HG03095 (cell line): Measurements from ENCODE around the gene SLFN5.
"Not testable (repeated sequence)": the region's sequence is repeated elsewhere in the genome, so short reads cannot be mapped to it uniquely, and the experiment has no call there.

Source experiments
- ATAC-seq: cut with Tn5 transposase; IDR thresholded peaks from one replicate; pipeline ENCODE4 v1.9.1; 2021; ENCODE audit warnings: moderate library complexity; ENCODE audit not compliant: unreplicated experiment

The SLFN5 gene

DNA sequence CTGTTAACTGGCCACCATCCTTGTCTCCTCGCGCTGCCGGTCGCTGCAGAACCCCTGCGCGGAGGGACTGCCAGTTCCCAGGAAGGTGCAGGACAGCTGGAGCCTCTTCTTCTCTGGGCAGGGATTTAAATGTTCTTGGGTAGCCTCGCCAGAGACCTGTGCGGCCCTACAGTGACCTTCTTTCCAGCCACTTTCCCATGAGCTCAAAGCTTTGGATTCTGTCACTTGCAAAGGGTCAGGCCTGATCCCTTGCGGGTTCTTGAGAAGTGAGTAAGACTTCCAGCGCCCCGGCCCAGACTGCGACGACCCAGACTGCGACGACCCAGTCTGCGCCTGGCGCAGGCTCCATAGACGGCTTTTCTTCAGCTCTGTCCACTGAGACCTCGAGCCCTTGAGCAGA lies 1.4 kb upstream of the SLFN5 start:
- no peak for ATAC-seq

- peak; percentile 39 for ATAC-seq
Measured at GRCh38 chr17:35242158-35242804, 591 bp upstream of the SLFN5 start.

GRCh38 chr17:35243561-35244340 lies 879 bp downstream of the SLFN5 start:
- peak; percentile 9 for ATAC-seq

- peak; percentile 54 for ATAC-seq
Measured at GRCh38 chr17:35244341-35245195, 1.7 kb downstream of the SLFN5 start.

DNA sequence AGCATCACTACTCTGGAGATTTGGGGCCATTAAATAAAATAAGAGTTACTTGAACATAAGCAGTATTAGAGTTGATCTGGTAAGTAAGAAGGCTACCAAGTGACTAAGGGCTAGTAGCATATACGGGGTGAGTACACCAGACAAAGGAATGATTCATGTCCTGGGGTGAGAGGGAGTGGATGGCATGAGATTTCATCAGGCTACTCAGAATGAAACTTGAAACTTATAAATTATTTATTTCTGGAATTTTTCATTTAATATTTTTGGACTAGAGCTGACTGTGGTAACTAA lies 2.3 kb downstream of the SLFN5 start:
- no peak for ATAC-seq

GRCh38 chr17:35252651-35253050 lies 9.8 kb downstream of the SLFN5 start:
- ATAC-seq = no peak

GRCh38 chr17:35254107-35254773 lies 11.4 kb downstream of the SLFN5 start:
- no peak for ATAC-seq

- ATAC-seq = no peak
Measured at GRCh38 chr17:35255316-35255715, 12.4 kb downstream of the SLFN5 start.

DNA sequence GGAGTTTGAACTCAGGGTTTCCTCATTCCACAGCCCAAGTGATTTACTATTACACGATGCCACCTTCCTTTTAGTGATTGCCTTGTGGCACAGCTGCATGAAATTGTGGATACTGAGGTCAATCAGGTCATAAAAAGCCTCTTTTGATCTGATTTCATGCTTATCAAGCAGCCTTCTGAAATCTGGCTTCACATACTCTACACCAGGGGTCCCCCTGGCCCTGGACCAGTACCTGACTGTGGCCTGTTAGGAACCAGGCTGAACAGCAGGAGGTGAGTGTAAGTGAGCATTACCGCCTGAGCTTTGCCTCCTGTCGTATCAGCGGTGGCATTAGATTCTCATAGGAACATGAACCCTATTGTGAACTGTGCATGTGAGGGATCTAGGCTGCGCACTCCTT lies 13.8 kb downstream of the SLFN5 start:
- ATAC-seq = no peak

DNA sequence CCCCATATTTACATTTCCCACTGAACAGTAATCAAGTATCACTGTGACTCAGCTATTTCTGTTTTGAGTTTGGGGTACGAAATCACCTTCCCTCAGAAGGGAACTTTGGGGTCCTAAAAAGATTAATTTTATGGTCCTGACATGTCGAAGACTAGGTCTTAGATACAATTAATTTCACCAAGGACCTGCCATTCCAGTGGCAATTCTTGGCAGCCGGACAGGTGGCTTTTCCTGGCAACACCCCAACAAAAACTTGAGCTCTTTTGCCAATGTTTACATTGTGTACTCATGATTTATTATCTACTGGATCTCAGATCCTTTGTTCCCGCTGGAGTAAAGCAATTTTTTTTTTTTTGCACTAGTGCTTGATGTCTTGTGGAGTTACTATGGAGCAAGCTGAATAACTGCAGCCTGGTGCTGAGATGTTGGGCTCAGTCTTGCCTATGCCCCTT lies 14.4 kb downstream of the SLFN5 start:
- ATAC-seq = no peak

- no peak for ATAC-seq
Measured at GRCh38 chr17:35259001-35259400, 16.1 kb downstream of the SLFN5 start.

- ATAC-seq = no peak
Measured at GRCh38 chr17:35265071-35265470, 22.2 kb downstream of the SLFN5 start.

GRCh38 chr17:35265566-35266141 lies 22.8 kb downstream of the SLFN5 start:
- ATAC-seq = no peak

GRCh38 chr17:35274167-35275066 lies 31.5 kb downstream of the SLFN5 start:
- ATAC-seq = not testable (repeated sequence)

- ATAC-seq = not testable (repeated sequence)
Measured at GRCh38 chr17:35278454-35278853, 35.6 kb downstream of the SLFN5 start.

- not testable (repeated sequence) for ATAC-seq
Measured at GRCh38 chr17:35278876-35279275, 36.0 kb downstream of the SLFN5 start.

DNA sequence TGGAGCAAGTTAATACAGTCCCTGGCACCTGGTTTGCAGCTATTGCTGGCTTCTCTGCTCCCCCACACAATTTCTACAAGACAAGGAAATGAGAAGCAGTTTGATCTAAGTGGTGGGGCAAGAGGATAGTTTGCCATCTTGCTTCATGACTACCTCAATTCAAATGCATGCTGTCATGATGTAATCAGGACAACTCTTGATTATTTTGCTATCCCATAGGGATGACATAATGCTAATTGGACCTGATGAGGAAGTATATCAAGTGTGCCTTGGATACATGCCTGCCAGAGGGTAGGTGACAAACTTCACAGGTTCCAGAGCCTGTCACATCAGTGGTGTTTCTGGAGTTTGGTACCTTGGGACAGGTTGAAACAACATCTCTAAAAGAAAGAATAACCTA lies 40.9 kb downstream of the SLFN5 start:
- ATAC-seq = no peak

DNA sequence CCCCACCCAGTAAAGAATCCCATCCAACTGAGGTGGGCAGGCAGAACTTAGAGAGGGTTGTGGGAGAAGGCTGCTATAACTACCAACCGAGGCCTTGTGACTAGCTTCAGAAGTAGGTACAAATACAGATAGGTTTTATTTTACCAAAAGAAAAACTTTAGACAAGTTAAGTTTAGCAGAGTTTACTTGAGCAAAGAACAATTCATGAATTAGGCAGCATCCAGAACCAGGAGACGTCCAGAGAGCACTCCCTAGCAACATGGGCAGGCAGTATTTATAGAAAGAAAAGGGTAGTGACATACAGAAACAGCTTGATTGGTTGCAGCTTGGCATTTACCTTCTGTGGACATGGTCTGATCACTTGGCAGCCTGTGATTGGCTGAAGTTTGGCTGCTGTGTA lies 42.1 kb downstream of the SLFN5 start:
- no peak for ATAC-seq

- ATAC-seq = no peak
Measured at GRCh38 chr17:35286120-35286781, 43.4 kb downstream of the SLFN5 start.
